Lower leg skin (tissue), 3 donors: ENCODE results near the gene MAP1LC3B2.

Experiments used
- CTCF ChIP-seq, 3 donors: fragments of 450-650 bp; IDR thresholded peaks; one replicate each; pipeline ENCODE4 v1.5.1; 2016; ENCODE audit warnings: antibody characterized with exemption in 3 of 3, mild to moderate bottlenecking in 3 of 3, moderate library complexity in 2 of 3
- POLR2A ChIP-seq, 2 donors: fragments of 450-650 bp; IDR thresholded peaks; one replicate each; pipeline ENCODE4 v1.6.1; 2016 to 2017; ENCODE audit warnings: antibody characterized with exemption in 2 of 2, mild to moderate bottlenecking in 1 of 2, moderate library complexity in 1 of 2

- no peak for TF ChIP-seq CTCF (IDR thresholded peaks at IDR 0.05)
- no peak for TF ChIP-seq POLR2A (IDR thresholded peaks at IDR 0.05)
These were observed 6.8 kb downstream of the MAP1LC3B2 start for GRCh38 chr12:116565963-116566362.
